GM21576 (cell line): ENCODE measurements around the gene PLCG2.

ENCODE experiments used
- ATAC-seq: cut with Tn5 transposase; IDR thresholded peaks from one replicate; pipeline ENCODE4 v1.9.1; 2021; ENCODE audit warnings: mild to moderate bottlenecking, moderate library complexity; ENCODE audit not compliant: unreplicated experiment

The PLCG2 gene

DNA sequence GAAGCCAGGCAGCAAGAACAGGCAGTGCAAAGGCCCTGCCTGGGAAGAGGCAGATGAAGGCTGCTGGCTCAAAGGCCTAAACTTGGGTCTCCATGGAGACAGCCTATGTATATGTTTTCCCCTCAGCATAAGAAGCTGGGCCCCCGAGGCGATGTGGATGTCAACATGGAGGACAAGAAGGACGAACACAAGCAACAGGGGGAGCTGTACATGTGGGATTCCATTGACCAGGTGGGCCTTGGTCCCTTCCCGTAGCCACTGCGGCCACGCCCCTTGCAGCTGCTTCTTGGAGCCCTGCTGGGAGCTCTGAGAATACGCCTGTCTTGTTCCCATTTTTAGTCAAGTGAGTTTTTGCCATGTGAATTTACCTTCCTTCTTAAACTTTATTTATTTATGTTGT, 126.2 kb downstream of the PLCG2 start:
- ATAC-seq = no peak

DNA sequence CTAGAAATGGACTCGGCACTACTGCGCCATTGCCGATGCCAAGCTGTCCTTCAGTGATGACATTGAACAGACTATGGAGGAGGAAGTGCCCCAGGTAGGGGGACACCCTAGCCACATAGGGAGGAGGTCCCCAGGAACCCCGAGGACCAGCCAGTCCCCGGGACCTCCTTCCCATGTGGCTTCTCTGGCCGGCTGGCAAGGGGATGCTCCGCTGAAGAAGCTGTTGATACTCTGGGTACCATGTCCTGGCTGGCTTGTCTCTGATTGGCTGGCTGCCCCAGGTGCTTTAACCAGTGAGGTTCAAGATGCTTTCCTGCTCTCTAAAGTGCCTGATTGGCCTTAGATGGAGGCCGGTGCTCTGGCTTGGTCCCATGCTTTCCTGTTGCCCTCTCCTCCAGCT, 128.6 kb downstream of the PLCG2 start:
- no peak for ATAC-seq

- ATAC-seq = no peak
These were observed 129.6 kb downstream of the PLCG2 start for GRCh38 chr16:81908466-81909262.

- no peak for ATAC-seq
These were observed 131.3 kb downstream of the PLCG2 start for GRCh38 chr16:81910366-81910885.

GRCh38 chr16:81912395-81912794, 133.3 kb downstream of the PLCG2 start:
- ATAC-seq = no peak

DNA sequence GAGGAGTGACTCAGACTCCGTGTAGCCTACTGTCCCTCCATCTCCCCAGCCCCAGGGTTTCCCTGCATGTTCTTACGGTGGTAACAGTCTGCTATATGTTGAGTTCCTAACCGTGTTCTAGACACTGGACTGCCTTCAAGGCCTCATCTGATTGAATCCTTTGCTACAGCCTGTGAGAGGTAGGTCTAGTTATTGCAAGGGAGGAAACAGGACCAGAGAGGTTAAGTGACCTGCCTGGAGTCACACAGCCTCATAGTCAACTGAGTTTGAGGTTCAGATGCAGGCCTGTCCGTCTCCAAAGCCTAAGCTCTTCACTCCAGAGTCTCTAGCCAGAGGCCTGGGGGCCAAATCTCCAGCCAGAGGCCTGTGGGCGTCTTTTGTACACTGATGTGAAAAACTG, 134.1 kb downstream of the PLCG2 start:
- no peak for ATAC-seq

- ATAC-seq = no peak
These were observed 138.3 kb downstream of the PLCG2 start for GRCh38 chr16:81917375-81917774.

DNA sequence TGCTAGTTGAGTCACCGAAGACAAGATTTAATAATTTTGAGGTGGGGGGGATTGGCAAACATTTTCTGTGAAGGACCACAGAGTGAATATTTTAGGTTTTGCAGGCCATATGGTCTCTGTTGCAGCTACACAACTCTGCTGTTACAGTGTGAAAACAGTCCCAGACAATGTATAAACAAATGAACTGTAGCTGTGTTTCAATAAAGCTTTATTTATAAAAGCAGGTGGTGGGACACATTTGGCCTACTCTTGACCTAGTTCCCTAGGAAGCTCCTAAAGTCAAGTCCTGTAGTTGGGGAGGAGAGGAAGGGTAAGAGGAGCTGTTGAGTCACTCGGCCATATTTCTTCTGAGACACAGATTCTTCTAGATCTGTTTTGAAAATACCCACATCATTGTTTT, 139.8 kb downstream of the PLCG2 start:
- no peak for ATAC-seq

DNA sequence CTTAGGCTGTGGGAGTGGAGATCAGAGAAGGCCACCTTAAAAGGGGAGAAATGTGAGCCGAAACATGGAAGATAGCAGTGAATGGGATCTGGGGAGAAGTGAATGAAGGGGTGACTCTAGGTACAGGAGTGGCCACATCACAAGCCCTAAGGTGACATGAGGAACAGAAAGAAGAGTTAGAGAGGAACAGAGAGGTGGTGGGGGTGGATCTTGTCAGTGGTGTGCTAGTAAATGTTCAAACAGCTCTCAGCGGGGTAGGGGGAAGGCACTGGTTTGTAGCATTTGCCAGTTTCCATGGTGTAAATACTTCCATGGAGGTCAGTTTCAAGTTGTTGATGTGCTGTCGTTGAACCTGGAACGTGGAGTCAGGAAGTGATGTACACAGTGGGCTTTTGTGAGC, 141.4 kb downstream of the PLCG2 start:
- no peak for ATAC-seq

DNA sequence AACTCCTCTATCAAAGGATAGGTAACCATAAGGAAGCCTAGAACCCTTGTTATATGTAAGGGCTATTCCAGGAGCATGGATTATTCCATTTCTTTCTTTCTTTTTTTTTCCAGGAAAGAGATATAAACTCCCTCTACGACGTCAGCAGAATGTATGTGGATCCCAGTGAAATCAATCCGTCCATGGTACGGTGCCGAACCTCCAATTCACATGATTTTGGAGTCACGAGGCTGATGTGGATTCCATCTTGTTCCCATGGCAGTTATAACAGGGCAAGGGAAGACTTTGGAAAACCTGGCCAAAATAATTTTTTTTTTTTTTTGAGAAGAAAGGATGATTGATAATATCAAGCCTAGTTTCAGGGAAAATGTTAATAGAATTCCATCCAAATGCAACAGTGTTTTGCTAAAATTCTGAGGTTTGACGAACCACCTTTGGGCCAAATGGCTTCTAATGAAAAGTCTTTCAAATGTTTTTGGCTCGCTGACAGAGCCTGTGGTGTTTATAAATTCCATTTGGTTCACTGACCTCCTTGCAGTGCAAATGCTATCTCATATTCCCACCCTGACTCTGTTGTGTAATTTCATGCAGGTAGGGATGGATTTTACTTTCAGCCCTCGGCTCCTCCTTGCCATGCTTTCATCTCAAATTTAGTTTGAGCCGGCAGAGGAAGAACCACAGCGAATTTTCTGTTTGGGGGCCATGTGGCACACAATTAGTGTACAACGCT, 142.2 kb downstream of the PLCG2 start:
- ATAC-seq = no peak

DNA sequence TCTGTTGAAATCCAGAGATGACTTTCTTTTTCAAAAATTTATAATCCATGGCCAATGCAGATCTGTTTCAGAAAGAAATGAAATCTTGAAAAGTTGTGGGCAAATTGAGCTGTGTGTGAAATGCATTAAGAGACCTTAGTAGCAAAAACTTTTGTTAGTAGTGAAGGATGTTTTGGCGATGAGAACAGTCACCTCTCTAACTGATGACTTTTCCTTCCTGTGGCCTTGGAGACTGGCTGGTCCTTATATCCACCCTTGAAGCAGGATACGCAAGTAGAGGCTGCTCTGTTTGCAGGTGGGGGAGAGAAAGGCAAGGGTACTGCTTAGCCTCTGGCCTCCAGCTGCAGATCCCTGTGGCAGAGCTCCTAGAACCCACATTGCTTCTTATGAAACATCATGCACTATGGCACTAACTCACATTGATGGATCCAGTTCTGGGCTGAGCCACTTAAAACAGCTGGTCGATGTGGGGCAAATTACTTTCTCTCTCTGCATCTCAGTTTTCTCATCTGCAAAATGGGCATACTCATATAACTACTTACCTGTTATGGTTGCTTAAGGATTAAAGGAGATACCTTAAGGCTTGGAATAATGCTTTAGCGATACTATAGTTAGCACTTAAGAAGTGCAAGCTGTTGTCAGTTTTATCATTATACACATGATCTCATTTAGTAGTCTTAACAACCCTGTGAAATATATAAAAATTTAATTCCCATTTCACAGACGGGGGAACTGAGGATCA, 142.9 kb downstream of the PLCG2 start:
- ATAC-seq = no peak

- ATAC-seq = no peak
These were observed 144.2 kb downstream of the PLCG2 start for GRCh38 chr16:81923296-81923695.

DNA sequence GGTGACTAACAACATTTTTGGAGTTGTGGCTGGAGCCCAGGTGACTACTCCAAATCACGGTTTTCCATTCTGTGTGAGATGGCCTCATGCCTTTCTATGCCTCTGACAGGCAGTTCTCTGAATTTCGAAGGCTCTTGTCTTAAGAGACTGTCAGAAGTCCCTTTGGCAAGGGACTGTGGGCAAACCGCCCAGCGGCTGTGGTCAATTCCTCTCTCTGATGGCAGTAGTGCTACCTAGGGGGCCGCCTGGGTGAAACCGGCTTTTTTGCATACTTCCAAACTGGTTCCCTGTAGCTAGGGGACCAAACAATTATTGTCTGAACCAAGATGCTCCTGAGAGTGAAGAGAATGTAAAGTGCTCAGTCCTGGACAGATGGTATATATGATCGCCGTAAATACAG, 145.9 kb downstream of the PLCG2 start:
- no peak for ATAC-seq

DNA sequence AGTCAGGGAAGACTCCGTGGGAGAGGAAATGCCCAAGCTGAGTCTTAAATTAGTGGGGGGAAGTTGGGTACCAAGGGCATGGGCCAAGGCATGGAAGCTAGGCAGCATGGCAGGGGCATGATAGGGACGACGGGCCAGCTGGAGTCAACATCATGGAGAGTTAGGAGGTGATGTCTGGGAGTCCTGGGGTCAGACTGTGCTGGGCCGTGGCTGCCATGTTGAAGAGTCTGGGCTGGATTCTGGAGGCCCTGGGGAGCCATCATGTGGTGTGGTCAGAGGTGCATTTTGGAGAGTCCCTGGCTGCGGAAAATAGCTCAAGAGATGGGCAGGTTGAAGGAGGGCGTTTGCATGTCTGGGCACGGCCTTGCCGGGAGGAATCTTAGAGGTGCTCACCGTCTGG, 146.9 kb downstream of the PLCG2 start:
- no peak for ATAC-seq

- no peak for ATAC-seq
These were observed 148.6 kb downstream of the PLCG2 start for GRCh38 chr16:81927561-81928185.

- ATAC-seq = no peak
These were observed 149.3 kb downstream of the PLCG2 start for GRCh38 chr16:81928271-81928918.

DNA sequence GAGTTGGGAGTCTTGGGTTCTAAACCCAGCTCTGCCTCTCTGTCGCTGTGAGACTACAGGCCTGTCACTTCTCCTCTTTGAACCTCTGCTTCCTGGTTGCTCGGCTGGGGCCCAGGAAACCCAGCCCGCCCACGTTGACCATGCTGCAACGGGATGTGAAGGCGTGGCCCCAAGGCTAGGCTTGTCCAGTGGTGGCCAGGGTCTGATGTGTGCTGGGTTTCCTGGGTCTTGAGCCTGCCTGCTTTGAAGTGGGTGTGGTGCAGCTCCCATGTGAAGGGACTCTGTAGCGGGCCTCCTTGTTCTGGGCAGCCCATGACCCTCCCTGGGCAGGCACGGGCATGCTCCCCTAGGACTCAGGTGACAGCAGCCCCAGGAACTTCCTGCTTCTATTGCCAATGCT, 149.9 kb downstream of the PLCG2 start:
- no peak for ATAC-seq

DNA sequence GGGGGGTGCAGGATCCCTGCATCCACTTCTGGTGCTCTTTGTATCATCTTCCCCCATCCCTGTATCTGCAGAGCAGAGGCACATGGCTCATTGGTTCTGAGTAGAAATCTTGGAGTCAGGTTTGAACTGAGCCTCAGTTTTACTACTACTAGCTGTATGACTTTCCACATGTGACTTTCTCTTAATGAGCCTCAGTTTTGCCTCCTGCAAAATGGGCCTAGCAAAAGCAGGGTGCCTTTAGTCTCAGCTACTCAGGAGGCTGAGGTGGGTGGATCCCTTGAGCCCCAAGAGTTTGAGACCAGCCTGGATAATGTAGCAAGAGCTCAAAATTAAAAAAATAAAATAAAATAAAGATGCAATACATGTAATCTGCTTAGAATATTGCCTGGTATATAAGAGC, 150.8 kb downstream of the PLCG2 start:
- ATAC-seq = no peak

- no peak for ATAC-seq
These were observed 152.8 kb downstream of the PLCG2 start for GRCh38 chr16:81931927-81932326.

DNA sequence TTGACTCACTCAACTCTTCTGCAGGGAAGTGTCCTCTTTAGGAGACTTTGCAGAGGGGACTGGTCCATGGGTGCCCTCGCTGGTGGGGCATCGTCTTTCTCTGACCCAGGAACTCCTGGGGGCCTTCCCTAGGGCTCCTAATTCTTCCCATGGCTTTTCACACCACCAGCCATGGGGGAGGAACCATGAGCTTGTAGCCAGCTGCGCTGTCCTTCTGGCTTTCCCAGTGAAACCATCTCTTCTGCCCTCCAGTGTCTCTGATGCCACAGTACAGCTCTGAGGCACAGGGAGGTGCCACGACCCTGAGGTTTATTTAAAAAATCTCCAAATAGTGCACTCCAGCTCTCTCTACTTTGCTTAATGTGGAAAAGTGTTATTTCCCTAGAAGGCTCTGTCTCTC, 153.6 kb downstream of the PLCG2 start:
- ATAC-seq = no peak

- no peak for ATAC-seq
These were observed 154.3 kb downstream of the PLCG2 start for GRCh38 chr16:81933361-81933760.
